NCI-H1436 treated with DMSO at 0.1 percent for 48 hours (cell line): ENCODE data around the gene PARD6B.
"Not testable (repeated sequence)": the region's sequence is repeated elsewhere in the genome, so short reads cannot be mapped to it uniquely, and the experiment has no call there.

Experiments used
- DNase-seq: peaks from one replicate; lab custom pipeline; 2025; lab: John Stamatoyannopoulos, UW

PARD6B gene

GRCh38 chr20:50731055-50731929 is at the start of gene PARD6B:
TSS of gene PARD6B (plus strand) at chr20:50731580. CDS start at chr20:50731787, 207 bp downstream.
- DNase-seq = peak; percentile 95

GRCh38 chr20:50682065-50682464 is 49.3 kb upstream of the PARD6B start:
- DNase-seq = no peak

GRCh38 chr20:50682947-50683530 is 48.3 kb upstream of the PARD6B start:
- DNase-seq = no peak

GRCh38 chr20:50683570-50683969 is 47.8 kb upstream of the PARD6B start:
- DNase-seq = no peak

GRCh38 chr20:50686821-50687220 is 44.6 kb upstream of the PARD6B start:
- no peak for DNase-seq

- DNase-seq = no peak
Observed at GRCh38 chr20:50688256-50688975, 43.0 kb upstream of the PARD6B start.

- no peak for DNase-seq
Observed at GRCh38 chr20:50689864-50690649, 41.3 kb upstream of the PARD6B start.

GRCh38 chr20:50690650-50691572 is 40.5 kb upstream of the PARD6B start, which contains the start of gene RIPOR3:
TSS of gene RIPOR3 (minus strand) at chr20:50691542. CDS start at chr20:50691128, 414 bp downstream.
- no peak for DNase-seq

- DNase-seq = no peak
Observed at GRCh38 chr20:50691573-50692551, 39.5 kb upstream of the PARD6B start.

GRCh38 chr20:50692552-50692933 is 38.8 kb upstream of the PARD6B start:
- no peak for DNase-seq

GRCh38 chr20:50693001-50693400 is 38.4 kb upstream of the PARD6B start:
- DNase-seq = no peak

GRCh38 chr20:50694379-50695134 is 36.8 kb upstream of the PARD6B start:
- no peak for DNase-seq

- DNase-seq = no peak
Observed at GRCh38 chr20:50695135-50695872, 36.1 kb upstream of the PARD6B start.

GRCh38 chr20:50698255-50698654 is 33.1 kb upstream of the PARD6B start:
- not testable (repeated sequence) for DNase-seq

- DNase-seq = no peak
Observed at GRCh38 chr20:50699688-50700087, 31.7 kb upstream of the PARD6B start.

GRCh38 chr20:50701041-50701963 is 30.1 kb upstream of the PARD6B start:
- no peak for DNase-seq
